Endodermal cell (in vitro differentiated cells): Measurements from ENCODE around the gene DCANP1. TPM values are rescaled to one million over a fixed set of nuclear protein-coding genes. Genes with fewer than 3 reads are reported as not detected.

ENCODE experiments used
- DNase-seq: peaks from one replicate; pipeline ENCODE4 v3.0.0-alpha.2; 2017
- H3K27ac ChIP-seq: 2 replicates; pipeline ENCODE4 v1.5.1; 2013; ENCODE audit warnings: mild to moderate bottlenecking, low read depth, low read length, moderate library complexity
- H3K27me3 ChIP-seq: 2 replicates; pipeline ENCODE4 v1.6.1; 2013; ENCODE audit warnings: mild to moderate bottlenecking, low read length, moderate library complexity; ENCODE audit not compliant: insufficient read depth, control insufficient read depth, poor library complexity, severe bottlenecking
- H3K36me3 ChIP-seq: 2 replicates; pipeline ENCODE4 v1.7.0; 2013; ENCODE audit warnings: mild to moderate bottlenecking, low read length, moderate library complexity; ENCODE audit not compliant: control insufficient read depth, insufficient read depth
- H3K4me1 ChIP-seq: one replicate; pipeline ENCODE4 v1.7.0; 2013; ENCODE audit warnings: low read length; ENCODE audit not compliant: control insufficient read depth, insufficient read depth
- H3K4me3 ChIP-seq: 2 replicates; pipeline ENCODE4 v1.5.1; 2013; ENCODE audit warnings: mild to moderate bottlenecking, low read length, moderate library complexity
- H3K9ac ChIP-seq: 2 replicates; pipeline ENCODE4 v1.6.1; 2013; ENCODE audit warnings: mild to moderate bottlenecking, low read length, moderate library complexity; ENCODE audit not compliant: poor library complexity, severe bottlenecking; ENCODE audit errors: extremely low read depth
- H3K9me3 ChIP-seq: 2 replicates; pipeline ENCODE4 v1.6.1; 2013; ENCODE audit warnings: mild to moderate bottlenecking, low read length, moderate library complexity; ENCODE audit not compliant: control insufficient read depth
- H3K27ac Mint-ChIP-seq: 2 replicates; pipeline ENCODE4 v1.8.0; 2020; ENCODE audit warnings: mixed read lengths
- H3K27me3 Mint-ChIP-seq: 2 replicates; pipeline ENCODE4 v1.8.0; 2021; ENCODE audit warnings: mild to moderate bottlenecking, mixed read lengths; ENCODE audit not compliant: insufficient read depth
- H3K36me3 Mint-ChIP-seq: 2 replicates; pipeline ENCODE4 v1.8.0; 2020; ENCODE audit warnings: low read depth, mixed read lengths
- H3K4me1 Mint-ChIP-seq: 2 replicates; pipeline ENCODE4 v1.8.0; 2020; ENCODE audit warnings: mixed read lengths
- H3K4me3 Mint-ChIP-seq: 2 replicates; pipeline ENCODE4 v1.8.0; 2020; ENCODE audit warnings: mild to moderate bottlenecking, moderate library complexity, mixed read lengths
- H3K9me3 Mint-ChIP-seq: 2 replicates; pipeline ENCODE4 v1.8.0; 2020; ENCODE audit warnings: mild to moderate bottlenecking, mixed read lengths
- WGBS, 2 experiments: methylation state at CpG; one replicate each; pipeline versions ENCODE4 v1.1.5 to v1.1.7; 2013; ENCODE audit warnings: missing lambda C conversion rate in 2 of 2, mixed read lengths in 1 of 2; ENCODE audit not compliant: insufficient coverage in 1 of 2, insufficient read length in 1 of 2; 5-methylcytosine and 5-hydroxymethylcytosine counted together
- total RNA-seq, 2 donors: library from RNA; stranded (reverse); fragmentation: NEBNext Ultra II Directional in 1 of 2; extraction: Animal tissue kit (Norgen Biotek cat#: 25700) in 1 of 2; gene quantifications; 2 replicates in 1 of 2; 3 replicates in 1 of 2; pipeline ENCODE4 v1.2.1, GENCODE V29; 2021
- TF ChIP-seq, protein P1 (sequence below): fragments of 200-600 bp; sonication (generic); conservative IDR thresholded peaks from 2 replicates; pipeline ENCODE4 v1.5.0; 2021; ENCODE audit warnings: antibody characterized with exemption, mild to moderate bottlenecking

DCANP1 gene
- total RNA-seq, 2 donors from 2014 or later = not detected

DNA sequence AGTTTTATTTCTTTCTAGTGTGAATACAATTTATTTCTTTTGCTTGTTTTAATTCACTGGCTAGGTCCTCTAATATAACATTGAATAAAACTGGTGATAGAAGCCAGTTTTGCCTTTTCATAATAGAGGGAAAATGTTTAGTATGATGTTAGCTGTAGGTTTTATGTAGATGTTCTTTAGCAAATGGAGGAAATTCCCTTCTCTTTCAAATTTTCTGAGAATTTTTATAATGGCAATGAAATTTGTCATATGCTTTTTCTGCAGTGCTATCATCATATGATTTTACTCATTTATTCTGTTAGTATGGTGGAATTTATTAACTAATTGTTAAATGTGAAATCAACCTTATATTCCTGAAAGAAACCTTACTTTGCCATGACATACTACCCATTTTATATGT, 30.1 kb downstream of the DCANP1 start:
- no peak overlapping the region for H3K27ac ChIP-seq
- H3K27me3 ChIP-seq = no peaks in the 10 kb centered on the region
- no peak overlapping the region for H3K9ac ChIP-seq
- Mint-ChIP-seq H3K27me3 (peaks cover 64% of the 10 kb centered on the region), H3K27ac (no peak overlapping the region), H3K4me3 (no peak overlapping the region), H3K9me3 (no peaks in the 10 kb centered on the region), H3K4me1 (no peaks in the 10 kb centered on the region), H3K36me3 (no peaks in the 10 kb centered on the region)
- H3K4me1 ChIP-seq = no peaks in the 10 kb centered on the region
- H3K4me3 ChIP-seq = no peak overlapping the region
- H3K9me3 ChIP-seq = peaks cover 4% of the 10 kb centered on the region
- TF ChIP-seq, protein P1, sequence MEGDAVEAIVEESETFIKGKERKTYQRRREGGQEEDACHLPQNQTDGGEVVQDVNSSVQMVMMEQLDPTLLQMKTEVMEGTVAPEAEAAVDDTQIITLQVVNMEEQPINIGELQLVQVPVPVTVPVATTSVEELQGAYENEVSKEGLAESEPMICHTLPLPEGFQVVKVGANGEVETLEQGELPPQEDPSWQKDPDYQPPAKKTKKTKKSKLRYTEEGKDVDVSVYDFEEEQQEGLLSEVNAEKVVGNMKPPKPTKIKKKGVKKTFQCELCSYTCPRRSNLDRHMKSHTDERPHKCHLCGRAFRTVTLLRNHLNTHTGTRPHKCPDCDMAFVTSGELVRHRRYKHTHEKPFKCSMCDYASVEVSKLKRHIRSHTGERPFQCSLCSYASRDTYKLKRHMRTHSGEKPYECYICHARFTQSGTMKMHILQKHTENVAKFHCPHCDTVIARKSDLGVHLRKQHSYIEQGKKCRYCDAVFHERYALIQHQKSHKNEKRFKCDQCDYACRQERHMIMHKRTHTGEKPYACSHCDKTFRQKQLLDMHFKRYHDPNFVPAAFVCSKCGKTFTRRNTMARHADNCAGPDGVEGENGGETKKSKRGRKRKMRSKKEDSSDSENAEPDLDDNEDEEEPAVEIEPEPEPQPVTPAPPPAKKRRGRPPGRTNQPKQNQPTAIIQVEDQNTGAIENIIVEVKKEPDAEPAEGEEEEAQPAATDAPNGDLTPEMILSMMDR = no peak
- no peak for DNase-seq
- H3K36me3 ChIP-seq = no peaks in the 10 kb centered on the region

DNA sequence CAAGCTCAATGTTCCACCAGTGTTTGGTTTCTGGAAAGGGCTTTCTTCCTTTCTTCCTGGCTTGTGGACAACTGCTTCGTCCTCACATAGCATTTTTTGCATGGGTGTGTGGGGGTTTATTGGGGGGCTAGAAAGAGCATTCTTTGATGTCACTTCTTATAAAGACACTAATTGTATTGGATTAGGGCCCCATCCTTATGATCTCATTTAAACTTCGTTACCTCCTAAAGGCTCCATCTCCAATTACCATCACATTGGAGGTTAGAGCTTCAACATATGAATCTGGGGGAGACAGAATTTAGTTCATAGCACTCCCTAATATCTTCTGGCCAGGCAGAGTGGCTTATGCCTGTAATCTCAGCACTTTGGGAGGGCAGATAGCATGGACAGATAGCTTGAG, 42.1 kb downstream of the DCANP1 start:
- no peak overlapping the region for H3K27ac ChIP-seq
- H3K9me3 ChIP-seq = peaks cover 14% of the 10 kb centered on the region
- H3K36me3 ChIP-seq = no peaks in the 10 kb centered on the region
- no peaks in the 10 kb centered on the region for H3K4me1 ChIP-seq
- peaks cover 4% of the 10 kb centered on the region for H3K36me3 Mint-ChIP-seq
- H3K27me3 ChIP-seq = no peaks in the 10 kb centered on the region
- peaks cover 14% of the 10 kb centered on the region for H3K4me1 Mint-ChIP-seq
- peaks cover 55% of the 10 kb centered on the region for H3K27me3 Mint-ChIP-seq
- H3K4me3 ChIP-seq = no peak overlapping the region
- H3K9me3 Mint-ChIP-seq = peaks cover 27% of the 10 kb centered on the region
- DNase-seq = no peak
- H3K4me3 Mint-ChIP-seq = no peak overlapping the region
- 91% methylated on average over 1 of the region's 2 CpGs; no CpG with 5 or more reads in 1 of the 2 experiments for WGBS, 2 experiments
- TF ChIP-seq, protein P1 = no peak
- no peak overlapping the region for H3K9ac ChIP-seq
- no peak overlapping the region for H3K27ac Mint-ChIP-seq

DNA sequence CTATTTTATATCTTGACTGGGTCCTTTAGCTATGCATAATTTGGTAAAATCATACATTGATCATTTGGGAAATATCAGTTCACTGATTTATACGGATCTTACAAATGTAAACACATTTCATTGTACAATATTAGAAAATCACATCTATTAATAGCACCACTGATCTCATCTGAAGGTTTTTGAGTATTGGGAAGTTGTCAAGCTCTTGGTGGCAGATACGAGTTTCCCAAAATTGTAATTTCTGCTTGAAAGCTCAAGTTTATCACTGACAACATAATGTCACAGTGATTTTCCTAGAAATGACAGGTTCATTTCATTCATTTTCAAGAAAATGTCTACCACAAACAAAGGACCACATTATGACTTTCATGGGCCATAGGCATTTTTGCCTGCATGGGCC, 45.1 kb downstream of the DCANP1 start:
- H3K9ac ChIP-seq = no peak overlapping the region
- no peaks in the 10 kb centered on the region for H3K36me3 ChIP-seq
- peaks cover 7% of the 10 kb centered on the region for H3K9me3 ChIP-seq
- H3K27ac Mint-ChIP-seq = no peak overlapping the region
- TF ChIP-seq, protein P1 = no peak
- H3K4me3 Mint-ChIP-seq = no peak overlapping the region
- no peak overlapping the region for H3K4me3 ChIP-seq
- H3K27me3 ChIP-seq = no peaks in the 10 kb centered on the region
- peaks cover under 1% of the 10 kb centered on the region for H3K36me3 Mint-ChIP-seq
- H3K27me3 Mint-ChIP-seq = peaks cover 49% of the 10 kb centered on the region
- peaks cover 24% of the 10 kb centered on the region for H3K4me1 Mint-ChIP-seq
- 83 to 100% methylated on average over 1 to 2 of the region's 2 CpGs for WGBS, 2 experiments
- H3K9me3 Mint-ChIP-seq = peaks cover 7% of the 10 kb centered on the region
- no peaks in the 10 kb centered on the region for H3K4me1 ChIP-seq
- DNase-seq = no peak
- no peak overlapping the region for H3K27ac ChIP-seq
